Urothelium cell line (cell line): ENCODE data around the gene ZNF446.
"Not testable (repeated sequence)": the region's sequence is repeated elsewhere in the genome, so short reads cannot be mapped to it uniquely, and the experiment has no call there.

Experiments used
- DNase-seq: peaks from one replicate; pipeline ENCODE4 v3.0.0; 2011; ENCODE audit warnings: low spot score, mixed read lengths
- FAIRE-seq: peaks from 2 replicates; lab custom pipeline; 2011; peaks lifted over from hg19 to GRCh38; lab: Jason Lieb, UNC

The ZNF446 gene

DNA sequence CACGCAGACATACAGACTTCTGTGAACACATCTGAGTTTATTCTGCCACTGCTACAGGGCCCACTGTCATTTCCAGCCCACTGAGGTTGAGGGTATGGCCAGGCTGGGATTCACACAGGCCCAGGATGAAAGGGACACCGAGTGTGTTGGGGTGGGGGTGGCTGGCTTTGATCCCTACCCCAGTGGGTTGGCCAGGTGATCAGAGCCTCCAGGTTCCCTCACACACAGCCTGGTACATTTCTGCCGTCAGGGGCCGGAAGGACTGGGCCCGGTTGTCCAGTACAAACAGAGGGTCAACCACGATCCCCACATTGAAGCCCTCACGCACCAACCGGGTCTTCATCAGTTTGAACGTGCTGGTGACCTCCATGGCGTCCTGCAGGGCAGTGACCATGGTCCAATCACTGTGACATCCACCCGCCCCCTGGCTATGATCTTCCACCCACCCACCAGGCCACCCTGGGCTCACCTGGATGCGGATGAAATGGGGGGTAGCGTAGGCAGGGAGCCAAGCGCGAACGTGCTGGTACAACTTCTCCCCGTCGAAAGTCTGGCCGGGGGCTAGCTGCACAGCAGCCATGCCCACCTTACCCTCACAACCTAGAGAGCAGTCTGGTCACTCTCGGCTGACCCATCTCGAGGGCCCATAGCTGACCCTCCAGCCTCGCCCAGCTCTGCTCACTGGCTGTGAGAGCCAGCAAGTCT lies 22.3 kb downstream of the ZNF446 start:
- DNase-seq (no peak), FAIRE-seq (no peak)

GRCh38 chr19:58499021-58499927 lies 23.1 kb downstream of the ZNF446 start:
- peak; percentile 93 for DNase-seq
- FAIRE-seq, result no peak

DNA sequence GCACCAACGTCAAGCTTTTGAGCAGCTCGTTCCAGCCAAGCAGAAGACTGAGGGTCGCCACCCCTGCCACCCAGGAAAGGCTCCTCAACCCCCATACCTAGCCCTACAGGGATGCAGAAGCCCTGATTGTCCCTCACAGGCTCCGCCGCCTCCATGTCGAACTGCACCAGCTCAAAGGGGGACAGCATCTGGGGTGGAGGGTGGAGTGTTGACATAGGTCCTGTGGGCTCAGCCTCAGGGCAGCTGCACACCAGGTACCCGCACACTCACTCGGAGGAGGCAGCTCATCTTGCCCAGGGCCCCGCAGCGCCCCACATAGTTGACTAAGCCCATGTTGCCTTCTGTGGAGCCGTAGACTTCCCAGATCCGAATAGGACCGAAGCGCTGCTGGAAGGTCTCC lies 24.1 kb downstream of the ZNF446 start:
- FAIRE-seq (no peak), DNase-seq (no peak)

DNA sequence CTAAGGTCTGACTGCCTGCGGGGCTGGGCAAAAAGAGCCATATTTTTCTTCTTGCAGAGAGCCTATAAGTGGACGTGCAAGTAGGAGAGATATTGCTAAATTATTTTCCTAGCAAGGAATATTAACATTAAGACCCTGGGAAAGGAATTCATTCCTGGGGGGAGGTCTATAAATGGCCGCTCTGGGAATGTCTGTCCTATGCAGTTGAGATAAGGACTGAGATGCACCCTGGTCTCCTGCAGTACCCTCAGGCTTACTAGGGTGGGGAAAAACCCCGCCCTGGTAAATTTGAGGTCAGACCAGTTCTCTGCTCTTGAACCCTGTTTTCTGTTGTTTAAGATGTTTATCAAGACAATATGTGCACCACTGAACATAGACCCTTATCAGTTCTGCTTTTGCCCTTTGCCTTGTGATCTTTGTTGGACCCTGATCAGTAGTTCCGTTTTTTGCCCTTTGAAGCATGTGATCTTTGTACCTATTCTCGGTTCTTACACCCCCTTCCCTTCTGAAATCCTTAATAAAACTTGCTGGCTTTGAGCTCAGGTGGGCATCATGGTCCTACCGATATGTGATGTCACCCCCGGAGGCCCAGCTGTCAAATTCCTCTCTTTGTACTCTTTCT lies 31.6 kb downstream of the ZNF446 start:
- not testable (repeated sequence) for DNase-seq, FAIRE-seq

GRCh38 chr19:58509731-58510083 lies 33.6 kb downstream of the ZNF446 start:
- FAIRE-seq (no peak), DNase-seq (no peak)

GRCh38 chr19:58510084-58510862 lies 34.1 kb downstream of the ZNF446 start:
- FAIRE-seq, result no peak

DNA sequence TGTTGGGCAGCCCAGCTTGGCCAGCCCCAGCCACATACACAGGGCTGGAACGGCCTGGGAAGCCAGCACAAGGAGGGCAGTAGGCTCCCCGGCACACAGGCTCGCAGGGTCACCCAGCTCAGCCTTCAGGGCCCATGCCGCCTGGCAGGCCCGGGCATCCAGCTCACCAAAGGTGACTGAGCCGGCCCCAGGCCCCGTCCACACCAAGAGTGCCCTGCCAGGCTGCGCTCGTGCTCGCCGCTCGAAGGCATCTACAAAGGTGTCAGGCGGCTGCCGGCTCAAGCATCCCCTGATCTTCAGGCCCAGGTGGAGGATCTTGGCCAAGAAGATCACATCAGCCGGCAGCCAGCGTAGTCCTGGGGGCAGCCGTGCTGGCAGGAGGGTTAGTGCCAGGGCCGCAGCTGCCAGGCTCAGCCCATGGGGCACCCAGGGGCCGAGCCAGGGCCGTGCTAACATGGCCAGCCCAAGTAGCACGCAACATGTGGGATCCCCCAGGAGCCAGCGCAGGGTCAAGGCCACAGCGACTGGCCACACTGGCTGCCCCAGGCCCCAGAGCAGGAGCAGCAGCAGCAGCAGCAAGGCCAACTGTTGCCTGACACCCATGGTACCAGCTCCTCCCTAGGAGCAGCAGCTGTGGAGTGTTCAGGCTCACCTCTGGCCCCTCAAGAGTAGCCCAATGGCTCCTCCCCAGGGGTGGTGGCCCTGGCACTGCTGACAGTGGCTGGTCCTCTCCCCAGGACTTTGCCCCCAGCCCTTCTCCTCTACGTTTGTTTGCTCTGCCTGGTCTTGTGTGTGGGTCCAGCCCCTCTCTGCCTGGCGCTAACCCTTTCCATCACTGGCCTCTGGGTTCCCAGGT lies 35.4 kb downstream of the ZNF446 start, which contains the start of gene SLC27A5:
SLC27A5 (minus strand) TSS at position 640 of the 856 bp plus-strand sequence; CDS start at position 603, 37 bp downstream.
- FAIRE-seq (no peak), DNase-seq (no peak)

More at GRCh38 chr19:58510084-58510862, 34.1 kb downstream of the ZNF446 start:
- no peak for DNase-seq

DNA sequence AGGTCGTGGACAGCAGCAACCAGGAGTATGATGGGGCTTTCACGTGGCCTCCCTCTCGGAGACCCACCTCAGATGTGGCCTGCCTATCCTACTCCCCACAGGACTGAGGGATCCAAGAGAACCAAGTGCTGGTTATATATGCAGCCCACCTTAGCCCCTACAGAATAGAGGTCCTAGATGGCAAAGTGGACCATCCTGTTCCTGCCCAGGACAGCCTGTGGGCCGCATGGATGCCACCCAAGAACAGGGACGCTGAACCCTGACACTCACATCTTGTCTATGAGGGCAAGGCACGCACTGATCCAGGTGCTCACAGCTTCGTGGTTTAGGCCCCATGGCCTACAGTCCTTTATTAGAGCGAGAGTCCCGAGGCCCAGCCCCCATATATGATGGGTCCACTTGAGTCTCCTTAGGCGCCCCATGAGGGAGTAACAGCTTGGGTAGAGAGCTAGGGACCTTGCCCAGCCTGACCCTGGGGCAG lies 37.1 kb downstream of the ZNF446 start:
- no peak for DNase-seq
- FAIRE-seq, result no peak

DNA sequence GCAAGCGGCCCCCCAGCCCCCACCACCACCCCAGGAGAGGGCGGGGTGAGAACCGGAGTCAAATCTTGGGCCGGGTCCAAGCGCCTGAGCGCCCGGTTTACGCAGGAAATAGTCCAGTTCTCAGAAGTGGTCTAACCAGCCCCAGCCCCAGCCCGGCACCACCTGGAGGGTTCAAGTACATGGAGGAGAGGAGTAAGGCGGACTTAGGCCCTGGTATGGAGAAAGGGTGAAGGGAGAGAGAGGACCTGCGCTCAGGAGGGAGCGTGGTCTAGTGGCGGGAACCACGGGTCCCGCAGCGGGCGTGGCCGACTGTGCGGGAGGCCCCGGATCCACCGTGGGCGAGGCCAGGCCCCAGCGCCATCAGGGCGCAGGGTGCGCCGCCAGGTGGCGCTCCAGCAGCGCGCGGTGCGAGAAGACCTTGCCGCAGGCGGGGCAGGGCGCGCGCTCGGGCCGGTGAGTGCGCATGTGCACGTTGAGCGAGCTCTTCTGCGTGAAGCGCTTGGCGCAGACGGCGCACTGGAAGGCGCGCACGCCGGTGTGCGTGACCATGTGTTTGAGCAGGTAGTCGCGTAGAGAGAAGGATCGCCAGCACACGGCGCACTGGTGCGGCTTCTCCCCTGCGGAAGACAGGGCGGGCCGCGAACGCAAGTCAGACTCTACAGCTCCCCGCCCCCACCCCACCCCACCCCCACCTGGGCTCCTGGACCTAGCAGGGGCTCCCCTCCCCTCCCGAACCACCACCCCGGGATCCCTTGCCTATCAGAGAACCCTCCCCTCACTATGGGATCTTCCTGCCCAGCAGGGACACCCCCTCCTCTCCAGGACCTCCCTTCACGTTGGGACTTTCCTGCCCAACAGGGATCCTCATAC lies 37.8 kb downstream of the ZNF446 start:
- FAIRE-seq (no peak), DNase-seq (no peak)

DNA sequence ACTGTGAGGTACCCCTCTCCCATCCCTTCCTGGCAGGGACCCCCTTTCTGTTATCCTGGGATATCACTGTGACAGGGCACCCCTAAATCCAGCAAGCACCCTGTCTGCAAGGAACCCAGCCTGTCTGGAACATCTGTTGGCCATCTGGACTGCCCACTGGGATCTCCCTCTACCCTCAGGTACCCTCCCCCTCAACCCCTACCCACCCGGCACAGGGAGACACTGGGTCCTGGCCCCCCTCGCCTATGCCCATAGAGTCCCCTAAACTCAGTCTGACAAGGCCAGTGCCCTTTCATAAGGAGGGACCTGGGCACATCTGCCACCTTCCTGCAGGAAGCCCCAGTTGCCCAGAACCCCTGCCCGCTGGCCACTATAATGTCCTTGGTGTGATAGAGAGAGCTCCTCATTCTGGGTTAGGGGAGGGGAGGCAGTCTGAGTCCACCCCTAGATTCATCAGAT lies 38.4 kb downstream of the ZNF446 start:
- no peak for DNase-seq
- no peak for FAIRE-seq

GRCh38 chr19:58515259-58515658 lies 39.1 kb downstream of the ZNF446 start:
- DNase-seq (no peak), FAIRE-seq (no peak)

GRCh38 chr19:58516246-58516836 lies 40.2 kb downstream of the ZNF446 start:
- no peak for DNase-seq
- FAIRE-seq, result no peak

- FAIRE-seq (no peak), DNase-seq (no peak)
These were observed 41.0 kb downstream of the ZNF446 start for GRCh38 chr19:58516964-58517833.

GRCh38 chr19:58518256-58519086 lies 42.3 kb downstream of the ZNF446 start:
- FAIRE-seq, result no peak
- no peak for DNase-seq

DNA sequence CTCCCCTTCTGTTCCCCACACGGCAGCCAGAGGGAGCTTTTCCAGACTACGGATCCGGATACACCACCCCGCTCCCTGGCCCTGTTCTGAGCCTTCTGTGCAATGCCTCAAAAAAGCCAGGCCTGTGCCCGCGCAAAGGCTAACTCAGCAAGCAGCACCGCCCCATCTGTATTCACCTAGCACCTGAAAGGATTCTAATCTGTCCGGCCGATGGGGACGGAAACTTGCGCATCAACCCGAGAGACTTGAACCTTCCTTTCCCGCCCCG lies 42.9 kb downstream of the ZNF446 start:
- DNase-seq (peak; percentile 64), FAIRE-seq (no peak)

DNA sequence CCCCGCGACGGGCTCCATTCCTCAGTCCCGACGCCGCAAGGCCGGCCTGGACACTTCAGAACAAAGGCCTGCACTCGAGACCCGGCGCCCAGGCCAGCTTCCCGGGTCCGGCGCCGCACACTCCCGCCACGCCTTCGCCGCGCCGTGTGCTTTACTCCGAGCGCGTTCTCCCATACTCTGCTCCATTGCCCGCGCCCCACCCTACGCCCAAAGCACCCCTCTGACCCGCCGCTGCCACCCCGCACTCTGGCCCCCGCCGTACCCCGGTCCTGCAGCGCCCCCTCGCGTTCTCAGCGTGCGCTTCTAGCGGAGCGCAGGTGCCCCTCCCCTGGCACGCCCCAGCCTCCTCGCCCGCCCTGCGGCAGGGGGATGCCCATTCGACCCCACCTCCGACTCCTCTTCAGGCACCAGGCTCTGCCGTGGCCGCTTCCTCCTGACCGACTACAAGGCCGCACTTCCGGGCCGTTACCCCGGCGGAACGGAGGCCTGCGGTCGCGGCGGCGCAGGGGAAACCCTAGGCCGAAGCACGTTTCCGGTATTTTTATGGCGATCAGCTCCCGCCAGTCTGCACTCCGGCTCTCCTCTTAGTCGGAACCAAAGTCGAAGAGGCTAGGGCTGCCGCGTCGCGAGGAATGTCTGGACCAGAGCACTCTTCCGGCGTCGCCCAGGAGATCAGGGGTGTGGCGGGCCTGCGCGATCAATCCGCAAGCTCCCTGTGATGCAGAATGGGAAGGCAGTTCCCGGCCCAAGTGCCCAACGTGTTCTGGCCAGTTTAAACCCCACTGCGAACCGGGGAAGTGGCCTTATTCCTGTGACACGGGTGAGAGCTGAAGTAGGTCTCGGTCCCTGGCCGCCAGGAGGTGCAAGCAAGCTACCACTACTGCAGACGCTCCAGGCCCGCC lies 43.5 kb downstream of the ZNF446 start, which contains the start of gene ZBTB45:
ZBTB45 (minus strand) TSS at position 456 of the 902 bp plus-strand sequence. CDS start 2,137 bp downstream, outside the sequence.
- peak; percentile 77 for DNase-seq
- FAIRE-seq, result no peak
